ENCODE data around the gene TCERG1L.

The TCERG1L gene

GRCh38 chr10:131203456-131204357, 107.8 kb downstream of the TCERG1L start:
- DNase-seq (ENCODE audit: low read depth in 1 of 2, low spot score in 1 of 2), result no peak
- Histone ChIP-seq H3K4me3 (replicated peaks; ENCODE audit: insufficient read depth, low read length) (no peak overlapping the region), H3K27ac (replicated peaks) (no peak overlapping the region), H3K27me3 (ENCODE audit: insufficient read depth, poor library complexity, severe bottlenecking) (no peaks in the 10 kb centered on the region)
- TF ChIP-seq REST (IDR thresholded peaks at IDR 0.05; ENCODE audit: insufficient replicate concordance, low read depth), result no peak
- no peak for TF ChIP-seq CTCF (IDR thresholded peaks at IDR 0.05; ENCODE audit: insufficient read depth, low read length)
- TF ChIP-seq GABPA (IDR thresholded peaks at IDR 0.05; ENCODE audit: low read depth), result no peak
- TF ChIP-seq POLR2AphosphoS5 (IDR thresholded peaks at IDR 0.05; ENCODE audit: low read depth), result no peak
- no peak for TF ChIP-seq SPI1 (IDR thresholded peaks at IDR 0.05; ENCODE audit: borderline replicate concordance, low read depth)

- DNase-seq (ENCODE audit: low read depth in 1 of 2, low spot score in 1 of 2), result no peak
- no peaks in the 10 kb centered on the region for H3K27me3 ChIP-seq (ENCODE audit: insufficient read depth, poor library complexity, severe bottlenecking)
- no peak overlapping the region for H3K4me3 ChIP-seq (replicated peaks; ENCODE audit: insufficient read depth, low read length)
- no peak overlapping the region for H3K27ac ChIP-seq (replicated peaks)
- TF ChIP-seq CTCF (IDR thresholded peaks at IDR 0.05; ENCODE audit: insufficient read depth, low read length), result no peak
- TF ChIP-seq POLR2AphosphoS5 (IDR thresholded peaks at IDR 0.05; ENCODE audit: low read depth), result no peak
- no peak for TF ChIP-seq SPI1 (IDR thresholded peaks at IDR 0.05; ENCODE audit: borderline replicate concordance, low read depth)
- no peak for TF ChIP-seq GABPA (IDR thresholded peaks at IDR 0.05; ENCODE audit: low read depth)
- no peak for TF ChIP-seq REST (IDR thresholded peaks at IDR 0.05; ENCODE audit: insufficient replicate concordance, low read depth)
Measured at GRCh38 chr10:131202990-131203389, 108.5 kb downstream of the TCERG1L start.

- no peak for DNase-seq (ENCODE audit: low read depth in 1 of 2, low spot score in 1 of 2)
- Histone ChIP-seq H3K27me3 (ENCODE audit: insufficient read depth, poor library complexity, severe bottlenecking) (no peaks in the 10 kb centered on the region), H3K4me3 (replicated peaks; ENCODE audit: insufficient read depth, low read length) (no peak overlapping the region), H3K27ac (replicated peaks) (no peak overlapping the region)
- no peak for TF ChIP-seq CTCF (IDR thresholded peaks at IDR 0.05; ENCODE audit: insufficient read depth, low read length)
- TF ChIP-seq REST (IDR thresholded peaks at IDR 0.05; ENCODE audit: insufficient replicate concordance, low read depth), result no peak
- TF ChIP-seq POLR2AphosphoS5 (IDR thresholded peaks at IDR 0.05; ENCODE audit: low read depth), result no peak
- TF ChIP-seq SPI1 (IDR thresholded peaks at IDR 0.05; ENCODE audit: borderline replicate concordance, low read depth), result no peak
- no peak for TF ChIP-seq GABPA (IDR thresholded peaks at IDR 0.05; ENCODE audit: low read depth)
Measured at GRCh38 chr10:131201741-131202515, 109.6 kb downstream of the TCERG1L start.
